Astrocyte (in vitro differentiated cells and primary cell): ENCODE results near the gene AKAP12. TPM values are rescaled to one million over a fixed set of nuclear protein-coding genes. Genes with fewer than 3 reads are reported as not detected.

Source experiments
- DNase-seq: peaks from one replicate; pipeline ENCODE4 v3.0.0-alpha.2; 2010; ENCODE audit warnings: low read depth
- FAIRE-seq: peaks from 2 replicates; lab custom pipeline; 2011; peaks lifted over from hg19 to GRCh38; lab: Jason Lieb, UNC
- H2AFZ ChIP-seq: 2 replicates; pipeline ENCODE4 v1.6.0; 2012; ENCODE audit warnings: low read depth, low read length, inconsistent platforms
- H3K27ac ChIP-seq: 2 replicates; pipeline ENCODE4 v1.5.1; 2011; ENCODE audit warnings: low read depth, low read length, inconsistent platforms
- H3K27me3 ChIP-seq: 2 replicates; pipeline ENCODE4 v1.6.0; 2011; ENCODE audit warnings: low read length, inconsistent platforms; ENCODE audit not compliant: insufficient read depth
- H3K36me3 ChIP-seq: 2 replicates; pipeline ENCODE4 v1.5.1; 2011; ENCODE audit warnings: low read length, inconsistent platforms; ENCODE audit not compliant: insufficient read depth
- H3K4me1 ChIP-seq: 2 replicates; pipeline ENCODE4 v1.5.1; 2011; ENCODE audit warnings: low read length, inconsistent platforms; ENCODE audit not compliant: insufficient read depth
- H3K4me2 ChIP-seq: 2 replicates; pipeline ENCODE4 v1.6.0; 2012; ENCODE audit warnings: low read length, inconsistent platforms
- H3K4me3 ChIP-seq: 2 replicates; pipeline ENCODE4 v1.5.1; 2011; ENCODE audit warnings: low read depth, mild to moderate bottlenecking, low read length, inconsistent platforms; ENCODE audit not compliant: insufficient read depth
- H3K79me2 ChIP-seq: 2 replicates; pipeline ENCODE4 v1.6.0; 2012; ENCODE audit warnings: mild to moderate bottlenecking, low read length, inconsistent platforms; ENCODE audit not compliant: insufficient read depth
- H3K9ac ChIP-seq: 2 replicates; pipeline ENCODE4 v1.6.0; 2012; ENCODE audit warnings: mild to moderate bottlenecking, low read length, inconsistent platforms
- H3K9me3 ChIP-seq: 2 replicates; pipeline ENCODE4 v1.5.1; 2012; ENCODE audit warnings: low read depth, mild to moderate bottlenecking, low read length, inconsistent platforms; ENCODE audit not compliant: insufficient read depth
- H4K20me1 ChIP-seq: 2 replicates; pipeline ENCODE4 v1.6.0; 2012; ENCODE audit warnings: low read length, inconsistent platforms; ENCODE audit not compliant: insufficient read depth
- H3K27ac Mint-ChIP-seq: one replicate; pipeline ENCODE4 v1.8.0; 2021; ENCODE audit warnings: mild to moderate bottlenecking, mixed read lengths; ENCODE audit not compliant: unreplicated experiment
- H3K27me3 Mint-ChIP-seq: one replicate; pipeline ENCODE4 v1.8.0; 2021; ENCODE audit warnings: low read depth, mixed read lengths; ENCODE audit not compliant: unreplicated experiment
- H3K36me3 Mint-ChIP-seq: one replicate; pipeline ENCODE4 v1.8.0; 2021; ENCODE audit warnings: low read depth, mixed read lengths; ENCODE audit not compliant: unreplicated experiment
- H3K4me1 Mint-ChIP-seq: one replicate; pipeline ENCODE4 v1.8.0; 2021; ENCODE audit warnings: low read depth, mixed read lengths; ENCODE audit not compliant: unreplicated experiment
- H3K4me3 Mint-ChIP-seq: one replicate; pipeline ENCODE4 v1.8.0; 2021; ENCODE audit warnings: mild to moderate bottlenecking, moderate library complexity, mixed read lengths; ENCODE audit not compliant: unreplicated experiment
- H3K9me3 Mint-ChIP-seq: one replicate; pipeline ENCODE4 v1.8.0; 2021; ENCODE audit warnings: mild to moderate bottlenecking, mixed read lengths; ENCODE audit not compliant: unreplicated experiment
- EZH2 ChIP-seq: IDR thresholded peaks from 2 replicates; pipeline ENCODE4 v1.6.1; 2012; ENCODE audit warnings: mild to moderate bottlenecking, low read length, inconsistent platforms; ENCODE audit not compliant: insufficient read depth
- total RNA-seq: library from RNA; stranded (reverse); gene quantifications from 2 replicates; pipeline ENCODE4 v1.2.1, GENCODE V29; 2021
- TF ChIP-seq, protein P1 (sequence below): IDR thresholded peaks from 2 replicates; pipeline ENCODE4 v1.5.1; 2011; ENCODE audit warnings: low read depth, mild to moderate bottlenecking, inconsistent platforms, low read length, moderate library complexity; ENCODE audit not compliant: insufficient read depth

AKAP12 gene
- total RNA-seq, 1 donor from 2014 or later, result 115 TPM

DNA sequence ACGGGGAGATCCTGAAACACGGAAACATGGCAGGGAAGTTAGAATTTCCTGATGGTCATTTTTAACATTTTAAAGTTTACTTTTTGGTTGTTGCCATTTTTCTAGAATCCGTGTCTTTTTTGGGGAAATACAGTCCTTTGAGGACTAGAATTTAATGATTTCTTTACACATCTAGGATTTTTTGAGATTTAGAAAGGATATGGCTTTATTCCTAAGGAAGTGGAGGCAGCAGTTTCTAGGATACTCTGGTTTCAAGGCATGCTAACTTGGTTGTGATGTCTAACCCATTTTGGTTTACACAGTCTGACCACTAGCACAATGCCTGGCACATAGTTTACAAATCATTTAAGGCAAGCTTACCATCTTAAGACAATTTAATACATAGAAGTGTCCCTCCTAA lies 152.7 kb downstream of the AKAP12 start:
- Histone ChIP-seq H3K9me3 (no peaks in the 10 kb centered on the region), H2AFZ (no peak overlapping the region), H3K27me3 (no peaks in the 10 kb centered on the region), H3K9ac (peak overlapping the region; percentile 75), H3K79me2 (peaks cover 82% of the 10 kb centered on the region), H3K4me1 (peaks cover 40% of the 10 kb centered on the region), H3K36me3 (peaks cover 3% of the 10 kb centered on the region), H3K4me3 (peak overlapping the region; percentile 80), H3K27ac (peak overlapping the region; percentile 53), H4K20me1 (peaks cover 57% of the 10 kb centered on the region), H3K4me2 (peak overlapping the region; percentile 89)
- Mint-ChIP-seq H3K4me1 (peaks cover 30% of the 10 kb centered on the region), H3K36me3 (peaks cover 6% of the 10 kb centered on the region), H3K9me3 (no peaks in the 10 kb centered on the region), H3K27ac (peak overlapping the region; percentile 75), H3K27me3 (no peaks in the 10 kb centered on the region), H3K4me3 (peak overlapping the region; percentile 93)
- no peak for DNase-seq
- no peak for FAIRE-seq
- TF ChIP-seq EZH2, result no peak
- TF ChIP-seq, protein P1, sequence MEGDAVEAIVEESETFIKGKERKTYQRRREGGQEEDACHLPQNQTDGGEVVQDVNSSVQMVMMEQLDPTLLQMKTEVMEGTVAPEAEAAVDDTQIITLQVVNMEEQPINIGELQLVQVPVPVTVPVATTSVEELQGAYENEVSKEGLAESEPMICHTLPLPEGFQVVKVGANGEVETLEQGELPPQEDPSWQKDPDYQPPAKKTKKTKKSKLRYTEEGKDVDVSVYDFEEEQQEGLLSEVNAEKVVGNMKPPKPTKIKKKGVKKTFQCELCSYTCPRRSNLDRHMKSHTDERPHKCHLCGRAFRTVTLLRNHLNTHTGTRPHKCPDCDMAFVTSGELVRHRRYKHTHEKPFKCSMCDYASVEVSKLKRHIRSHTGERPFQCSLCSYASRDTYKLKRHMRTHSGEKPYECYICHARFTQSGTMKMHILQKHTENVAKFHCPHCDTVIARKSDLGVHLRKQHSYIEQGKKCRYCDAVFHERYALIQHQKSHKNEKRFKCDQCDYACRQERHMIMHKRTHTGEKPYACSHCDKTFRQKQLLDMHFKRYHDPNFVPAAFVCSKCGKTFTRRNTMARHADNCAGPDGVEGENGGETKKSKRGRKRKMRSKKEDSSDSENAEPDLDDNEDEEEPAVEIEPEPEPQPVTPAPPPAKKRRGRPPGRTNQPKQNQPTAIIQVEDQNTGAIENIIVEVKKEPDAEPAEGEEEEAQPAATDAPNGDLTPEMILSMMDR, result no peak

DNA sequence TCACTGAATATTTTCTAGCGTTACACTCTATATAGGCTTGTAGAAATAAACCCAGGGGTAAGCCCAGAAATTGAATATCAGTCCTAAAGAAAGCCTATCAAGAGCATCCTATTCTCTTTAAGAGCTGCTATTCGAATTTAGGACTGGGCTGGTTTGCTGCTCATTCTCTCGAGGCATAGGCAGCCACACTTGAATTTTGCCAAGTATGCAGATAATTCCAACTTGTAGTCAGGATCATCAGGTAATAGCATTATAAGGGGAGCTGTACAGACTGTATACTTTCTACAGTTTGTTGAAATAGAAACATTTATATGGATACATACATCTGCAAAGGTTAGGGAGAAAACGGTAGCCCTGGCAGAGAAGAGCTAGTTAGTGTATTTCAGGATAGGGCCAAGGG lies 153.6 kb downstream of the AKAP12 start:
- peaks cover 3% of the 10 kb centered on the region for H3K36me3 ChIP-seq
- FAIRE-seq (no peak), DNase-seq (no peak)
- peak overlapping the region; percentile 89 for H3K4me2 ChIP-seq
- no peaks in the 10 kb centered on the region for H3K9me3 ChIP-seq
- peaks cover 67% of the 10 kb centered on the region for H4K20me1 ChIP-seq
- Mint-ChIP-seq H3K4me1 (peaks cover 27% of the 10 kb centered on the region), H3K27me3 (no peaks in the 10 kb centered on the region), H3K27ac (peak overlapping the region; percentile 15), H3K36me3 (peaks cover 6% of the 10 kb centered on the region), H3K9me3 (no peaks in the 10 kb centered on the region), H3K4me3 (peak overlapping the region; percentile 93)
- no peak for TF ChIP-seq EZH2
- TF ChIP-seq, protein P1, result no peak
- H3K9ac ChIP-seq, result peak overlapping the region; percentile 75
- H2AFZ ChIP-seq, result no peak overlapping the region
- H3K27me3 ChIP-seq, result no peaks in the 10 kb centered on the region
- peaks cover 31% of the 10 kb centered on the region for H3K4me1 ChIP-seq
- no peak overlapping the region for H3K27ac ChIP-seq
- H3K79me2 ChIP-seq, result peaks cover 83% of the 10 kb centered on the region
- H3K4me3 ChIP-seq, result peak overlapping the region; percentile 80

DNA sequence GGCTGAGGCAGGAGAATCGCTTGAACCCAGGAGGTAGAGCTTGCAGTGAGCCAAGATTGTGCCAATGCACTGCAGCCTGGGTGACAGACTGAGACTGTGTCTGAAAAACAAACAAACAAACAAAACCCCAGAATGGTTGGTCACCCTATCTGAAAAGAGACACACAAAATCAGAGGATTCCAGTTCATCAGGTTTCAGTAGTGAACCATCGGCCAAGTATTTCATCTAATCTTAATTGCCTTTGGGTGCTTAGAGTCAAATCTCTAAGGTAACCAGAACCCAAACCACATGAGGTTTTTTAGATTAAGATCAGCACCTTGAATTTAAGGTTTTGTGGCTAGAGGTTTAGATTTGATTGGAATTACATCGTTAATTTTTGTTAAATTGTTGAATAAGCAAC lies 159.9 kb downstream of the AKAP12 start:
- Histone ChIP-seq H3K79me2 (peaks cover 97% of the 10 kb centered on the region), H3K36me3 (peaks cover 6% of the 10 kb centered on the region), H3K4me1 (no peaks in the 10 kb centered on the region), H3K4me3 (no peak overlapping the region), H3K27ac (no peak overlapping the region), H2AFZ (no peak overlapping the region), H4K20me1 (peaks cover 88% of the 10 kb centered on the region), H3K27me3 (no peaks in the 10 kb centered on the region), H3K9ac (no peak overlapping the region), H3K9me3 (no peaks in the 10 kb centered on the region), H3K4me2 (no peak overlapping the region)
- peaks cover 11% of the 10 kb centered on the region for H3K36me3 Mint-ChIP-seq
- FAIRE-seq, result no peak
- DNase-seq, result peak; percentile 45
- no peak overlapping the region for H3K4me3 Mint-ChIP-seq
- no peaks in the 10 kb centered on the region for H3K27me3 Mint-ChIP-seq
- peaks cover 16% of the 10 kb centered on the region for H3K4me1 Mint-ChIP-seq
- H3K27ac Mint-ChIP-seq, result peak overlapping the region; percentile 41
- TF ChIP-seq, protein P1, result no peak
- no peak for TF ChIP-seq EZH2
- no peaks in the 10 kb centered on the region for H3K9me3 Mint-ChIP-seq
